DOHH2 (cell line): Measurements from ENCODE around the gene CKMT1B.
"Not testable (repeated sequence)": the region's sequence is repeated elsewhere in the genome, so short reads cannot be mapped to it uniquely, and the experiment has no call there.

Experiments used
- EZH2phosphoT487 ChIP-seq: fragments of 200-600 bp; sonication (generic); IDR thresholded peaks from 2 replicates; pipeline ENCODE4 v1.6.1; 2017; ENCODE audit warnings: borderline replicate concordance, mild to moderate bottlenecking, antibody characterized with exemption, low read length, moderate library complexity, mixed read lengths
- TF ChIP-seq, protein P1 (sequence below): fragments of 200-600 bp; sonication (generic); IDR thresholded peaks from one replicate; pipeline ENCODE4 v1.5.1; 2014; ENCODE audit warnings: antibody characterized with exemption, mild to moderate bottlenecking, low read depth, low read length; ENCODE audit not compliant: poor library complexity, severe bottlenecking

DNA sequence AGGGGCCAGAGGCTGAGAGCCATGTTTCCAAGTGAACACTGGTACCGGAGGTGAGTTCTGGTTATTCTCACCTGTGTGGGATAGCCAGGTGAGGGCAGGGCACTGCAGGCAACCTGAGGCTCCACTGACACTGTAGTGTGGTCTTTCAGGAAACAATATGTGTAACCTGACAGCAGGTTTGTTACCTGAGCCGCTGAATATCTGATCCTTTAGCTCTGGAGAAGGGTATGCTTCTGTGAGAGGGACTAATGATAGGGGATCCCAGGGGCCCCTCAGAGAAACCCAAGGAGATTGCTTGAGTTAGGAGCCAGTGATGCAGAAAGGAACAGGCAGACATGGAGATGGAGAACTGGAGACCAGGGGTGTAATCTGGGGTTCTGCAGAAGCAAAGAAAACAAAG lies 24.9 kb downstream of the CKMT1B start, which contains the start of gene STRC:
- TF ChIP-seq, protein P1, sequence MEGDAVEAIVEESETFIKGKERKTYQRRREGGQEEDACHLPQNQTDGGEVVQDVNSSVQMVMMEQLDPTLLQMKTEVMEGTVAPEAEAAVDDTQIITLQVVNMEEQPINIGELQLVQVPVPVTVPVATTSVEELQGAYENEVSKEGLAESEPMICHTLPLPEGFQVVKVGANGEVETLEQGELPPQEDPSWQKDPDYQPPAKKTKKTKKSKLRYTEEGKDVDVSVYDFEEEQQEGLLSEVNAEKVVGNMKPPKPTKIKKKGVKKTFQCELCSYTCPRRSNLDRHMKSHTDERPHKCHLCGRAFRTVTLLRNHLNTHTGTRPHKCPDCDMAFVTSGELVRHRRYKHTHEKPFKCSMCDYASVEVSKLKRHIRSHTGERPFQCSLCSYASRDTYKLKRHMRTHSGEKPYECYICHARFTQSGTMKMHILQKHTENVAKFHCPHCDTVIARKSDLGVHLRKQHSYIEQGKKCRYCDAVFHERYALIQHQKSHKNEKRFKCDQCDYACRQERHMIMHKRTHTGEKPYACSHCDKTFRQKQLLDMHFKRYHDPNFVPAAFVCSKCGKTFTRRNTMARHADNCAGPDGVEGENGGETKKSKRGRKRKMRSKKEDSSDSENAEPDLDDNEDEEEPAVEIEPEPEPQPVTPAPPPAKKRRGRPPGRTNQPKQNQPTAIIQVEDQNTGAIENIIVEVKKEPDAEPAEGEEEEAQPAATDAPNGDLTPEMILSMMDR: not testable (repeated sequence)
- TF ChIP-seq EZH2phosphoT487: not testable (repeated sequence)
